Kidney (tissue), 14 donors: ENCODE measurements around the gene GET3. TPM values are rescaled to one million over a fixed set of nuclear protein-coding genes. Genes with fewer than 3 reads are reported as not detected.
"Not testable (repeated sequence)": the region's sequence is repeated elsewhere in the genome, so short reads cannot be mapped to it uniquely, and the experiment has no call there.

Source experiments
- DNase-seq, 5 donors: peaks; one replicate each; pipeline ENCODE4 v3.0.0-alpha.2; 2013 to 2020
- FAIRE-seq: peaks from 2 replicates; lab custom pipeline; 2012; peaks lifted over from hg19 to GRCh38; lab: Jason Lieb, UNC
- H3K27ac ChIP-seq, 2 donors: one replicate each; pipeline ENCODE4 v1.7.0; 2013; ENCODE audit warnings: low read depth in 2 of 2, low read length in 2 of 2, inconsistent platforms in 1 of 2
- H3K27me3 ChIP-seq: one replicate; pipeline ENCODE4 v1.7.1; 2013; ENCODE audit warnings: low read length, inconsistent platforms; ENCODE audit not compliant: control insufficient read depth, insufficient read depth
- H3K36me3 ChIP-seq, 3 donors: one replicate each; pipeline versions ENCODE4 v1.7.0 to v1.7.1; 2013; ENCODE audit warnings: low read length in 3 of 3, control low read depth in 1 of 3, inconsistent platforms in 1 of 3; ENCODE audit not compliant: insufficient read depth in 3 of 3, control insufficient read depth in 2 of 3
- H3K4me1 ChIP-seq, 3 donors: one replicate each; pipeline versions ENCODE4 v1.7.0 to v1.7.1; 2013; ENCODE audit warnings: low read length in 3 of 3, inconsistent platforms in 1 of 3, low read depth in 1 of 3; ENCODE audit not compliant: control insufficient read depth in 2 of 3, insufficient read depth in 2 of 3
- H3K4me3 ChIP-seq, 3 donors: one replicate each; pipeline versions ENCODE4 v1.7.0 to v1.8.1; 2013; ENCODE audit warnings: low read length in 3 of 3, control low read depth in 1 of 3, inconsistent platforms in 1 of 3
- H3K9ac ChIP-seq, 3 donors: one replicate each; pipeline versions ENCODE4 v1.7.0 to v1.7.1; 2013; ENCODE audit warnings: low read length in 3 of 3, control low read depth in 1 of 3, inconsistent platforms in 1 of 3
- H3K9me3 ChIP-seq, 3 donors: one replicate each; pipeline versions ENCODE4 v1.7.0 to v1.7.1; 2013; ENCODE audit warnings: low read length in 3 of 3, control low read depth in 1 of 3, inconsistent platforms in 1 of 3; ENCODE audit not compliant: control insufficient read depth in 2 of 3, insufficient read depth in 1 of 3
- intact Hi-C: fragments of 100-400 bp; cut with DNase I; formaldehyde crosslinking; loops from one replicate; pipeline ENCODE4 v1.11.1; 2022
- polyA plus RNA-seq: library from polyadenylated mRNA; stranded (reverse); fragments of 350-450 nt; fragmentation: Illumina TruSeq; extraction: RNeasy Lipid Tissue Mini Kit (QIAGEN cat#74804); gene quantifications from one replicate; pipeline ENCODE4 v1.2.3, GENCODE V29; 2014; ENCODE audit warnings: low read depth, low replicate concordance; ENCODE audit not compliant: insufficient read depth
- total RNA-seq: library from RNA; stranded (reverse); fragmentation: NEBNext Ultra II Directional; extraction: Animal tissue kit (Norgen Biotek cat#: 25700); gene quantifications from one replicate; pipeline ENCODE4 v1.2.1, GENCODE V29; 2021
- TF ChIP-seq, protein P1 (sequence below): IDR thresholded peaks from 3 replicates; pipeline ENCODE4 v1.5.1; 2012; ENCODE audit warnings: mild to moderate bottlenecking, moderate library complexity, borderline replicate concordance; ENCODE audit not compliant: insufficient read depth; ENCODE audit errors: extremely low read depth
- donor health status: control.
- donor health status: control.
- donor health status: control.
- donor health status: control.
- donor health status: control.
- donor health status: DM: yes; HTN: yes; CAD: no.
- donor health status: Normal renal cell carcinoma (clear cell type).

The GET3 gene
- total and polyA plus RNA-seq, 2 donors from 2014 or later = 71.3 to 132 TPM

DNA sequence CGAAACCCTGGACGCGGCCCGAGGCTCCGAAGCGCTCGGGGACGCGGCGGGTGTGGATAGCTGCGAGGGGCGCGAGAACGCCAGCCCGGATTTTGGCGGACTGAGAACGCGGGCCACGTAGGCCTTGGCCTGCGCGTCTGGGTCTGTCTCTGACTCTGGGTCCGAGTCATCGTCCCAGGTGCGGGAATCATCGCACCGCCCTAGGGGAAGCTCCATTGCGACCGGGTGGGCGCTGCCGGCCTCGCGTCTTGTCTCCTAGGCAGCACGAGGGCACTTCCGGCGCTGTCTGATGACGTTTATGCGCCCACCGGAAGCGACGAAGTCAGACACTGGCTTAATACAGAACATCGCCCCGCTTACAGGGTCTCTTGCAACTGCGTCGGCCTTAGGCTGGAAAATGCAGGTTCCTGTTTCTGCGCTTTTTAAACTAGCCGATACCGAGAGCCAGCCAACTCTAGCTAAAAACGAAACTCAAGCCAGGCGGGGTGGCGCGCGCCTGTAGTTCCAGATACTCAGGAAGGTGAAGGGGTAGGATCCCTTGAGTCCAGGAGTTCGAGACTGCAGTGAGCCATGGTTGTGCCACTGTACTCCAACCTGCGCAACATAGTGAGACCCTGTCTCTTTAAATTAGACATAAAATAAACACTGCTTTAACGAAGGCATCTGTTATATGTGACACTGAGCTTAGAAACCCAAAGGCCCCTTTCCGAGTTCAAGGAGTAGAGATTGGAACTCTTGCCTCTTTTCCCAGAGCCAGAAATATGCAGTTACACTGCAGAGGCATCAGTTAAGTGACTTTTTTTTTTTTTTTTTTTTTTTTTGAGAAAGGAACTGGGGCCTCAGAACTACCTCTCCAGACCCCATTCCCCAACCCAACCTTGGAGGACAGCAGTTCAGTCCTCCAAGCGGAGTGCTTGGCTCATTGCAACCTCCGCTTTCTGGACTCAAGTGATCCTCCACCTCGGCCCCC lies 40.6 kb upstream of the GET3 start, which contains the start of gene FBXW9:
Gene FBXW9, minus strand, starts transcription at position 266 of the 970 bp plus-strand sequence. Its CDS starts 50 bp downstream, at position 216.
- peak within 1 kb of the TSS; percentile 70 to 96 (median 78) for H3K4me3 ChIP-seq
- peaks cover 0 to 10% (median 2%) of the 10 kb centered on the region in 3 donors for H3K36me3 ChIP-seq
- H3K4me1 ChIP-seq = peaks cover 0 to 12% (median 6%) of the 10 kb centered on the region in 3 donors
- FAIRE-seq (no peak), DNase-seq (peak; percentile 97 to 98 (median 98))
- no peaks in the 10 kb centered on the region for H3K9me3 ChIP-seq
- intact Hi-C loops = no loop called here
- peak within 1 kb of the TSS; percentile 35 to 86 (median 72) for H3K9ac ChIP-seq
- H3K27me3 ChIP-seq = no peaks in the 10 kb centered on the region
- TF ChIP-seq, protein P1, sequence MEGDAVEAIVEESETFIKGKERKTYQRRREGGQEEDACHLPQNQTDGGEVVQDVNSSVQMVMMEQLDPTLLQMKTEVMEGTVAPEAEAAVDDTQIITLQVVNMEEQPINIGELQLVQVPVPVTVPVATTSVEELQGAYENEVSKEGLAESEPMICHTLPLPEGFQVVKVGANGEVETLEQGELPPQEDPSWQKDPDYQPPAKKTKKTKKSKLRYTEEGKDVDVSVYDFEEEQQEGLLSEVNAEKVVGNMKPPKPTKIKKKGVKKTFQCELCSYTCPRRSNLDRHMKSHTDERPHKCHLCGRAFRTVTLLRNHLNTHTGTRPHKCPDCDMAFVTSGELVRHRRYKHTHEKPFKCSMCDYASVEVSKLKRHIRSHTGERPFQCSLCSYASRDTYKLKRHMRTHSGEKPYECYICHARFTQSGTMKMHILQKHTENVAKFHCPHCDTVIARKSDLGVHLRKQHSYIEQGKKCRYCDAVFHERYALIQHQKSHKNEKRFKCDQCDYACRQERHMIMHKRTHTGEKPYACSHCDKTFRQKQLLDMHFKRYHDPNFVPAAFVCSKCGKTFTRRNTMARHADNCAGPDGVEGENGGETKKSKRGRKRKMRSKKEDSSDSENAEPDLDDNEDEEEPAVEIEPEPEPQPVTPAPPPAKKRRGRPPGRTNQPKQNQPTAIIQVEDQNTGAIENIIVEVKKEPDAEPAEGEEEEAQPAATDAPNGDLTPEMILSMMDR = no peak
- H3K27ac ChIP-seq = peak within 1 kb of the TSS; percentile 65 to 78

DNA sequence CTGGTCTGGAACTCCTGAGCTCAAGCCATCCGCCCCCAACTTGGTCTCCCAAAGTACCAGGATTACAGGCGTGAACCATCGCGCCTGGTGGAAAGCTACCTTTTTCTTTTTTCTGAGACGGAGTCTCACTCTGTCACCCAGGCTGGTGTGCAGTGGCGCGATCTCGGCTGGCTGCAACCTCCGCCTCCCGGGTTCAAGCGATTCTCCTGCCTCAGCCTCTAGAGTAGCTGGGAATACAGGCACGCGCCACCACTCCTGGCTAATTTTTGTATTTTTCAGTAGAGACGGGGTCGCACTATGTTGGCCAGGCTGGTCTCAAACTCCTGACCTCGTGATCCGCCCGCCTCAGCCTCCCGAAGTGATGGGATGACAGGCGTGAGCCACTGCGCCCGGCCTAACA lies 39.9 kb upstream of the GET3 start:
- DNase-seq, FAIRE-seq, H3K27ac ChIP-seq, H3K4me3 ChIP-seq, H3K27me3 ChIP-seq, intact Hi-C loops, H3K9me3 ChIP-seq, H3K9ac ChIP-seq: not testable (repeated sequence)
- Histone ChIP-seq H3K36me3 (peaks cover 0 to 17% (median 2%) of the 10 kb centered on the region in 3 donors), H3K4me1 (peaks cover 0 to 12% (median 6%) of the 10 kb centered on the region in 3 donors)

DNA sequence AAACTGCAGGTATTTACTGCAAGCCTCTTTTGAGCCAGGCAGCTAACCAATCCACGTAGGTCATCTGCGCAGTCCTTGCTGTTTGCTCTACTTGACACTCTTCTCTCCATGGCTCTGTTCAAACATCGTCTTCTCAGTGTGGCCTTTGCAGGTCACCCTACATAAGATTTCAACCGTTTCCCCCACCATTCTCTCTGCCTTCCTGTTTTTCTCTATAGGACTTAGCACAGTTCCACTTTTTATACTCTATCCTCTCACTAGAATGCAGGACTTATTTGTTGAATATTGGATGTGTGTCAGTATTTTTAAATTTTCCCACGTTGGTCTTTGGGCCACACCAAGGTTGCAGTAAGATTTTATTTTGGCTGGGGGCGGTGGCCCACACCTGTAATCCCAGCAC lies 39.2 kb upstream of the GET3 start:
- no peak for FAIRE-seq
- no peak overlapping the region for H3K27ac ChIP-seq
- intact Hi-C loops = no loop called here
- peaks cover 0 to 12% (median 6%) of the 10 kb centered on the region in 3 donors for H3K4me1 ChIP-seq
- DNase-seq = no peak
- no peak overlapping the region for H3K4me3 ChIP-seq
- H3K9ac ChIP-seq = no peak overlapping the region
- TF ChIP-seq, protein P1 = no peak
- peaks cover 0 to 20% (median 3%) of the 10 kb centered on the region in 3 donors for H3K36me3 ChIP-seq
- no peaks in the 10 kb centered on the region for H3K9me3 ChIP-seq
- H3K27me3 ChIP-seq = no peaks in the 10 kb centered on the region
